ENCODE measurements around the gene POU2AF2.
"Not testable (repeated sequence)": the region's sequence is repeated elsewhere in the genome, so short reads cannot be mapped to it uniquely, and the experiment has no call there.

POU2AF2 gene

GRCh38 chr11:111245425-111245824 is at the start of gene POU2AF2:
Gene POU2AF2, plus strand, starts transcription at chr11:111245725. Its CDS starts 129 bp downstream, at chr11:111245854.
- Mint-ChIP-seq H3K27ac (no peak within 1 kb of the TSS), H3K9me3 (no peaks in the 10 kb centered on the region), H3K4me3 (no peak within 1 kb of the TSS), H3K4me1 (ENCODE audit: low read depth) (no peaks in the 10 kb centered on the region), H3K27me3 (peaks cover 45% of the 10 kb centered on the region), H3K36me3 (ENCODE audit: low read depth) (no peaks in the 10 kb centered on the region)

GRCh38 chr11:111200010-111200534 is 45.5 kb upstream of the POU2AF2 start:
- peaks cover 21% of the 10 kb centered on the region for H3K27me3 Mint-ChIP-seq
- no peaks in the 10 kb centered on the region for H3K4me1 Mint-ChIP-seq (ENCODE audit: low read depth)
- no peaks in the 10 kb centered on the region for H3K9me3 Mint-ChIP-seq
- H3K4me3 Mint-ChIP-seq, result no peak overlapping the region
- no peaks in the 10 kb centered on the region for H3K36me3 Mint-ChIP-seq (ENCODE audit: low read depth)
- no peak overlapping the region for H3K27ac Mint-ChIP-seq

DNA sequence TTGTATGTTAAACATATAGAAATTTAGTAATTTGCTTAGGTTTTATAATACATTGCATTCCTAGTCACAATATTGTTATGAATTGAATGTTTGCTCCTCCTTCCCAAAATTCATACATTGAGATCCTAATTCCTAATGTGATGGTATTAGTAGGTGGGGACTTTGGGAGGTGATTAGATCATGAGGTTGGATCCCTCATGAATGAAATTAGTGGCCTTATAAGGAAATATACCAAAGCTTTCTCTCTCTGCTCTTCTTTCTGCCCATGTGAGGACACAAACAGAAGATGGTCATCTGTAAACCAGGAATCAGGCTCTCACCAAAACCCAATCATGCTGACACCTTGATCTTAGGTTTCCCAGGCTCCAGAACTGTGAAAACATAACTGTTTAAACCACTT is 41.3 kb upstream of the POU2AF2 start:
- H3K4me3 Mint-ChIP-seq, result no peak overlapping the region
- H3K36me3 Mint-ChIP-seq (ENCODE audit: low read depth), result no peaks in the 10 kb centered on the region
- peaks cover 5% of the 10 kb centered on the region for H3K4me1 Mint-ChIP-seq (ENCODE audit: low read depth)
- no peaks in the 10 kb centered on the region for H3K9me3 Mint-ChIP-seq
- peaks cover 7% of the 10 kb centered on the region for H3K27me3 Mint-ChIP-seq
- no peak overlapping the region for H3K27ac Mint-ChIP-seq

DNA sequence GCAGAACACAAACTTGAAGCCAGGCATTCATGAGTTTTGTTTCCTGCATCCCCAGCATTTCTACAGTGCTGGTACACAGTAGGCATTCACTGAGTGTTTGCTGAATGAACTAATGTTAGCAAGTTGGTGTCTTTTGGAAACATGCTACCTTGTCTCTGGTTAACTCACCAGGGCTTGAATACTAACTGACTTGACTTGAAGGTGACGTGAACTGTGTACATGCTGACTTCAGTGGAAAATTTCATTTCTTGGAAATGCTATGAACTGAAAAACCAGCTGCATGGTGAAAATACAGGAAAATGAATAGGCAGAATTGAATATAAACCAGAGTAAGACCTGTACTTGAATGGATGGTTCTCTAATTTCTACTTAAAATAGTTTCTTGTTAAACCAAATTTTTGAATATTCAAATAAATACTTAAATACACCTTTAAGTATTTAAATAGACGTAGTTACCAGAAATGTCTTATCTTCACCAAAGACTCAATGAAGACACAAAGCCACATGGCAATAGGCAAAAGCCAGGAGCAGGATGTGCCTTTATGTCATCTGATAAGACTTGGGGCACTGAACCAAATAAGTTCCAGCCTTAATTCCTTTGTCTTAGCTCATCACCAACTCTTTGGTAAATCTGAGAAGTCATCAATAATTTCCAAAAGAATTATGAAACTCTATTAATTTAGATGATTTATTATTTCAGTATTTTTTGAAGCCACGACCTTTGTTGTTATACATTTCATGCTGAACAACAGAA is 39.7 kb upstream of the POU2AF2 start:
- peaks cover 7% of the 10 kb centered on the region for H3K27me3 Mint-ChIP-seq
- no peak overlapping the region for H3K4me3 Mint-ChIP-seq
- no peak overlapping the region for H3K27ac Mint-ChIP-seq
- no peaks in the 10 kb centered on the region for H3K9me3 Mint-ChIP-seq
- peaks cover 5% of the 10 kb centered on the region for H3K4me1 Mint-ChIP-seq (ENCODE audit: low read depth)
- no peaks in the 10 kb centered on the region for H3K36me3 Mint-ChIP-seq (ENCODE audit: low read depth)

- Mint-ChIP-seq H3K9me3 (no peaks in the 10 kb centered on the region), H3K27me3 (peaks cover 7% of the 10 kb centered on the region), H3K36me3 (ENCODE audit: low read depth) (no peaks in the 10 kb centered on the region)
These were observed 39.1 kb upstream of the POU2AF2 start for GRCh38 chr11:111206472-111206871.

DNA sequence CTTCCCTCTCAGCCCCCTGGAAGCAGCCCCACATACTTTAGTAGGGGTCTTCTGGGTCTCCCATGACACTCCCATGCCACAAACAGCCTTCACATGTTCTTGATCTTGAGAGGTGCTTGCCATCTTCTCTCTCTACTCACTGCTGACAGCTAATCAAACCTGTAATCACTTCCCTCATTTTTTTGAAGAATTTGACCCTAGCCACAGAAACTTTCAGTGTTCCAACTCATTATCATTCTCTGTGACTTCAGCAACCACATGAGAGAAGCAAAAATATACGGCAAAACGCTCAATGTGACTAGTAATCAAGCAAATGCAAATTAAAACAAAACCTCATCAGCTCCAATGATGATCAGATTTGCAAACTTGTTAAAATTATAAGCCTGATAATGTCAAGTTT is 38.3 kb upstream of the POU2AF2 start:
- peak overlapping the region; percentile 10 for H3K27ac Mint-ChIP-seq
- peaks cover 7% of the 10 kb centered on the region for H3K27me3 Mint-ChIP-seq
- H3K36me3 Mint-ChIP-seq (ENCODE audit: low read depth), result no peaks in the 10 kb centered on the region
- H3K9me3 Mint-ChIP-seq, result no peaks in the 10 kb centered on the region
- H3K4me1 Mint-ChIP-seq (ENCODE audit: low read depth), result peaks cover 5% of the 10 kb centered on the region
- H3K4me3 Mint-ChIP-seq, result no peak overlapping the region

More at GRCh38 chr11:111206472-111206871, 39.1 kb upstream of the POU2AF2 start:
- Mint-ChIP-seq H3K4me3 (no peak overlapping the region), H3K4me1 (ENCODE audit: low read depth) (peaks cover 5% of the 10 kb centered on the region), H3K27ac (no peak overlapping the region)

GRCh38 chr11:111209543-111210355 is 35.8 kb upstream of the POU2AF2 start:
- H3K27ac Mint-ChIP-seq, result no peak overlapping the region
- no peaks in the 10 kb centered on the region for H3K9me3 Mint-ChIP-seq
- H3K36me3 Mint-ChIP-seq (ENCODE audit: low read depth), result no peaks in the 10 kb centered on the region
- peaks cover 5% of the 10 kb centered on the region for H3K4me1 Mint-ChIP-seq (ENCODE audit: low read depth)
- H3K27me3 Mint-ChIP-seq, result peaks cover under 1% of the 10 kb centered on the region
- no peak overlapping the region for H3K4me3 Mint-ChIP-seq

DNA sequence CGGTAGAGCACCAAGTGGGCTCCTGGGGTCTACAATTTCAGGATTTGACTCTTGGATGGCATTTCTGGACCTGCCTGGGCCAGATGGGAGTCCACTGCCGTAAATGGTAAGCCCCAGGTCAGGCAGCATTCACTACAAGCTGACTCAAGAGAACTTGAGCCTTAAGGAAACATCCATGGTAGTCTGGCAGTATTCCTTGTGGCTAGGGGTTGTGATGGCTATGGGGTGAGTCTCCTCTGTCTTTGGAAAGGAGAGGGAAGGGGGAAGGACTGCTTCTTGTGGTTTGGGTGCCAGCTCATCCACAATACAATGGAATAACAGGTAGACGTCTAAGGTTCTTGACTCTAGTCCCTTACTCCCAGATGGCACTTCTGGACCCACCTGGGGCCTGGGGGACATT is 32.3 kb upstream of the POU2AF2 start:
- peaks cover 15% of the 10 kb centered on the region for H3K27me3 Mint-ChIP-seq

DNA sequence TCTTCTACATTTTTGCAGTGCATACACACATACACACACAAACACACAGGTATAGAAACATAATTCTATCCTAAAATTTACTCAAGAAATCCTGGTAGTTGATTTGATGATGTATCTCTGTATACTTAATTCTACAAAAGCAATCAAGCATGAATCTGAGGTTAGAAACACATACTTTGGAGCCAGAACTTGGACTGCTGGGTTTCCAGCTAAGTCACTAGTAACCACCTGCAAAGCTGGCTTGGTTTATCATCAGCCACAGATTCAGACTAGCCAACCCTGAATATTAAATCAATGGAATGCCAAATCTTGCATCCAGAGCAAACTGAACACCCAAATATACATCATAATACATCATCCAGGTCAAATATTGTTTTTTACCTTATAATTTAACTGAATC is 24.8 kb upstream of the POU2AF2 start:
- H3K4me3 Mint-ChIP-seq, result no peak overlapping the region
- no peak overlapping the region for H3K27ac Mint-ChIP-seq
- no peaks in the 10 kb centered on the region for H3K36me3 Mint-ChIP-seq (ENCODE audit: low read depth)
- peaks cover 10% of the 10 kb centered on the region for H3K4me1 Mint-ChIP-seq (ENCODE audit: low read depth)
- H3K27me3 Mint-ChIP-seq, result peaks cover 48% of the 10 kb centered on the region
- H3K9me3 Mint-ChIP-seq, result no peaks in the 10 kb centered on the region

More for the DNA sequence above, 32.3 kb upstream of the POU2AF2 start:
- no peaks in the 10 kb centered on the region for H3K9me3 Mint-ChIP-seq
- H3K36me3 Mint-ChIP-seq (ENCODE audit: low read depth), result no peaks in the 10 kb centered on the region
- H3K4me1 Mint-ChIP-seq (ENCODE audit: low read depth), result no peaks in the 10 kb centered on the region
- no peak overlapping the region for H3K27ac Mint-ChIP-seq
- no peak overlapping the region for H3K4me3 Mint-ChIP-seq

GRCh38 chr11:111221208-111221607 is 24.3 kb upstream of the POU2AF2 start:
- H3K9me3 Mint-ChIP-seq, result no peaks in the 10 kb centered on the region
- peaks cover 48% of the 10 kb centered on the region for H3K27me3 Mint-ChIP-seq
- no peaks in the 10 kb centered on the region for H3K36me3 Mint-ChIP-seq (ENCODE audit: low read depth)
- peaks cover 10% of the 10 kb centered on the region for H3K4me1 Mint-ChIP-seq (ENCODE audit: low read depth)
- no peak overlapping the region for H3K4me3 Mint-ChIP-seq
- H3K27ac Mint-ChIP-seq, result no peak overlapping the region

GRCh38 chr11:111221936-111222335 is 23.6 kb upstream of the POU2AF2 start:
- not testable (repeated sequence) for H3K9me3 Mint-ChIP-seq; H3K27ac Mint-ChIP-seq; H3K36me3 Mint-ChIP-seq (ENCODE audit: low read depth); H3K4me3 Mint-ChIP-seq; H3K4me1 Mint-ChIP-seq (ENCODE audit: low read depth)
- H3K27me3 Mint-ChIP-seq, result peaks cover 45% of the 10 kb centered on the region

- Mint-ChIP-seq H3K4me3 (peak overlapping the region; percentile 85), H3K27me3 (peaks cover 39% of the 10 kb centered on the region)
- not testable (repeated sequence) for H3K36me3 Mint-ChIP-seq (ENCODE audit: low read depth); H3K9me3 Mint-ChIP-seq; H3K4me1 Mint-ChIP-seq (ENCODE audit: low read depth); H3K27ac Mint-ChIP-seq
These were observed 22.6 kb upstream of the POU2AF2 start for GRCh38 chr11:111222821-111223455.

- Mint-ChIP-seq H3K27ac (no peak overlapping the region), H3K9me3 (no peaks in the 10 kb centered on the region), H3K27me3 (peaks cover 38% of the 10 kb centered on the region), H3K36me3 (ENCODE audit: low read depth) (no peaks in the 10 kb centered on the region), H3K4me3 (no peak overlapping the region), H3K4me1 (ENCODE audit: low read depth) (peaks cover 20% of the 10 kb centered on the region)
These were observed 19.6 kb upstream of the POU2AF2 start for GRCh38 chr11:111225881-111226280.

DNA sequence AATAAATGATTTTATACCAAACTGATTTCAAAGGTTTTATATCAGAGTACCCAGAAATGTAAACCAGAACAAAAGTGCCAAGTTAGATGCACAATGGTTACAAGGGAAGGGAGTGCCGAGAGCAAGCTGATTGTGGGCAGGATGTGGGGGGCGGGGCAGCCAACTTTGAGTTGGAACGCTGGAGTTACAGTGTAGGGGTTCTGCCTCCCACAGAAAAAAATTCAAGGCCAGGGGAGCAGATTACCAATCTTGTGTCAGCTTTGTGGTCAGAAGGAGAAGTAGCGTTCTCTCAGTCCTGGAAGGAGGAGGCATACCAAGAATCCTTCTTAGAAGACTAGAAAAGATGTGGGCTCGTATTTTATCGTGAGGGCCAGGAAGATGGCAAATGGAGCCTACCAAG is 15.9 kb upstream of the POU2AF2 start:
- no peaks in the 10 kb centered on the region for H3K36me3 Mint-ChIP-seq (ENCODE audit: low read depth)
- H3K27ac Mint-ChIP-seq, result no peak overlapping the region
- peaks cover 10% of the 10 kb centered on the region for H3K4me1 Mint-ChIP-seq (ENCODE audit: low read depth)
- peaks cover 40% of the 10 kb centered on the region for H3K27me3 Mint-ChIP-seq
- H3K4me3 Mint-ChIP-seq, result no peak overlapping the region
- no peaks in the 10 kb centered on the region for H3K9me3 Mint-ChIP-seq

GRCh38 chr11:111230122-111230465 is 15.4 kb upstream of the POU2AF2 start:
- H3K4me3 Mint-ChIP-seq, result peak overlapping the region; percentile 63
- peaks cover 42% of the 10 kb centered on the region for H3K27me3 Mint-ChIP-seq
- no peaks in the 10 kb centered on the region for H3K9me3 Mint-ChIP-seq
- no peak overlapping the region for H3K27ac Mint-ChIP-seq
- peaks cover 10% of the 10 kb centered on the region for H3K4me1 Mint-ChIP-seq (ENCODE audit: low read depth)
- no peaks in the 10 kb centered on the region for H3K36me3 Mint-ChIP-seq (ENCODE audit: low read depth)
